ENCODE data around the gene AGTRAP.

Gene AGTRAP, protein sequence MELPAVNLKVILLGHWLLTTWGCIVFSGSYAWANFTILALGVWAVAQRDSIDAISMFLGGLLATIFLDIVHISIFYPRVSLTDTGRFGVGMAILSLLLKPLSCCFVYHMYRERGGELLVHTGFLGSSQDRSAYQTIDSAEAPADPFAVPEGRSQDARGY

DNA sequence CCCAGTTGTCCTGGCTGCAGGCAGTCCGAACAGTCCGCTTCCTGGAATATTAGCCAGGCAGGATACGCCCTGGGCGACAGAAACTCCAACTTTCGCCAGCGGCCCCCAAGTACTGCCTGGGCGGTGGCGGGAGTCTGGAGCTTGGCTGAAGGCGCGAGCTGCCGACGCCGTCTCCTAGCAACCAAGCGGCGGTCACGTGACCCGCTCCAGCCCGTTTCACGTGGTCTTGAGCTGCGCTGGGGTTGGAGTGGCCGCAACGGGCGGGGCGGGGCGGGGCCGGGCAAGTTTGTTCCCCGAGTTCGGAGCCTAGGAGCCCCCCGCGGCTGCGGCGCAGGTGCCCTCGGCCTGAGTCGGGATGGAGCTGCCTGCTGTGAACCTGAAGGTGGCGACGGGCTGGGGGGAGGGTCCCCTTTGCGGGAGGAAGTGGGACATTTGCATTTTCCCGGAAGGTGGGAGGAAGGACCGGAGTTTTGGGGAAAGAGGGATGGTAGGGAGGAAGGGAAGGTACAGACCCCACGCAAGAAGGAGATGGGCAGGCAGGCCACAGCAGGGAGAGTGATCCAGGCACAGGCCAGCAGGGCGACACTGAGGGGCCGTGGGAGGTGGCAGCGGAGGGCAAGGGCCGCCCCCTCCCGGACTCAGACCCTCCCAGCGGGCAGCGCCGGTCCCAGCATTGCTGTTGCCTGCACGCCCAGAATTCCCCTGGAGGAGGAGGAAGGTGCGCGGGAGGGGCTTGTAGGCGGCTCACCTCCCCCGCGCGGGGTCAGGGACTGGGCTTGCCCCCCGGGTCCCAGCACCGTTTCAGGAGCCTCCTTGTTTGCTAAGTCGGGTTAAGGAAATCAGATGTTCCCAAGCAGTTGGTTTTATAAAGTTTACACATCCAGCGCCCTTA, at the start of gene AGTRAP:
AGTRAP (plus strand) TSS at position 283 of the 892 bp plus-strand sequence; CDS start at position 356, 73 bp downstream.
- peak; percentile 50 to 98 (median 92) for DNase-seq

DNA sequence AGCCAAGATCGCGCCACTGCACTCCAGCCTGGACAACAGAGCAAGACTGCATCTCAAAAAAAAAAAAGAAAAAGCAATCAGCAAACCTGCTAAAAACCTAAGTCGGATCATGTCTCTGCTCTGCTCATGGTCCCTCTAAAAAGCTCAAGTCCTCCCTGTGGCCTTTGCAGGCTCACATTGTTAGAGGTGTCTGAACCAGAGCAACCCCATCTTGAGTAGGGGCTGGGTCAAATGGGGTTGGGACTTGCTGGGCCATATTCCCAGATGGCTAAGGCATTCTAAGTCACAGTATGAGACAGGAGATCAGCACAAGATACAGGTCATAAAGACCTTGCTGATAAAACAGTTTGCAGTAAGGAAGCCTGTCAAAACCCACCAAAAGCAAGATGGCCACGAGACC, 47.4 kb upstream of the AGTRAP start:
- no peak for DNase-seq

DNA sequence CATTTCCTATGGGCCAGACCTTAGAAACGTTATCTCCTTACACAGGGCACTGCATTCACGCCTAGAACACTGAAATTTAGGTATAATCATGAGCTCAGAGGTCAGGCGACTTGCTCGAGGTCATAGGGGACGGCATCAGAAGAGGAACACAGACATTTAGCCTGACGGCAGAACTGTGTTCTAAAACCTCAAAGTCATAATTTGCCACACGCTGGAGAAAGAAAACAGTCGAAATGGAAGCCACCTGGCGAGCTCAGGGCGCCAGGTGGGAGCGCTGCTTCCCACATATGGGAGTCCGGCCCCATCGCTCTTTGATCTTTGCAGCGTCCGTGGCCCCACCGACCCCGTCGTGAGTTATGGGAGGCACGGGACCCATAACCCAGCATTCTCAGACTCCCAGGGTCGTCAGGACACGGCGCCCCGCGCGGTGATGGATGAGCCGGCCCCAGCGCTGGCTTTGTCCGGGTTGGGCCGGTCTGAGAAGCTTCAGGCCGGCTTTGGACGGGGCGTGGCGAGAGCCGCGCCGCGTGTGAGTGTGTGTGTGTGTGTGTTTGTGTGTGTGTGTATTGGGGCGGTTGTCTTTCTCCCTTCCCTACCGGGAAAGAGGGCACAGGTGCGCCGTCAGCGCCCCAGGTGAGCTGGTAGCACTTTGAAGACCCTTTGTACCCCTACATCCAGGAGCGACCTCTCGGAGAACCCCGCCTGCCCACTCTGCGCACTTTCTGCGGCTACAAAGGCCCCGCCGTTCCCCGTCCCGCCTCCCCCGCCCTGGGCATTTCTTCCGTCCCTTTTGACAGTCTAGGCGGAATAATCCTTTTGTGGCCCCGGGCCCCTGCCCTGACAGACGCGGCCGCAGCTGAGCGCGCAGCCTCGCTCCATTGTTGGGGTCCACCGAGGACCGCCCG, 45.3 kb upstream of the AGTRAP start:
- peak in 1 of 51 donors; percentile 18 for DNase-seq

DNA sequence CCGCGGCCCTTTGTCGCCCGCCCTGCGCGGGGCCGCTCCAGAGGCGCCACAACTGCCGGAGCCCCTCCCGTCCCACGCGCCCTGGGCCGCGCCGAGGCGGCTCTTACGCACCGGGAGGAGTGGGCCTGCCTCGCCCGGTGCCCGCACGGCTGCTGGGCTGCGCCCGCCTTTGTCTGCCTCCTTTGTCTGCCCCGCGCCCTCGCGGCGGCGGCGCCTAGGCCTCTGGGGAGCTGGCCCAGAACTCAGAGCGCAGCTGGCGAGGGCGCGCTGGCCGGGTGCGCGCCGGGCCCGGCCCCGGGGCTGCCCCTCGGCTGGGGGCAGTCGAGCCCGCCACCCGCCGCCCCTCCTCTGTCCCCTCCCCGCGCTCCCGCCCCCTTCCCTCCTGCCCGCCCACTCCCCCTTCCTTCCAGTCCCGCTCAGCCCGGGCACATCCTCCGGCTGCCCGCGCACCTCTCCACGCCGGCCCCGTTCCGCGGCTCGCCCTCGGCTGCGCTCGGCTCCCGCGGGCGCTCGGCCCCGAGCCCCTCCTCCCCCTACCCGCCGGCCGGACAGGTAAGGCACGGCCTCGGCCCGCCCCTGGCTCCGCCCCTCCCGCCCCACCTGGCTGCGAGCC, 44.5 kb upstream of the AGTRAP start, which contains the start of gene DRAXIN:
DRAXIN (plus strand) TSS at position 409 of the 613 bp plus-strand sequence. CDS start 14,549 bp downstream, outside the sequence.
- DNase-seq: peak in 6 of 51 donors; percentile 8 to 30 (median 16)

DNA sequence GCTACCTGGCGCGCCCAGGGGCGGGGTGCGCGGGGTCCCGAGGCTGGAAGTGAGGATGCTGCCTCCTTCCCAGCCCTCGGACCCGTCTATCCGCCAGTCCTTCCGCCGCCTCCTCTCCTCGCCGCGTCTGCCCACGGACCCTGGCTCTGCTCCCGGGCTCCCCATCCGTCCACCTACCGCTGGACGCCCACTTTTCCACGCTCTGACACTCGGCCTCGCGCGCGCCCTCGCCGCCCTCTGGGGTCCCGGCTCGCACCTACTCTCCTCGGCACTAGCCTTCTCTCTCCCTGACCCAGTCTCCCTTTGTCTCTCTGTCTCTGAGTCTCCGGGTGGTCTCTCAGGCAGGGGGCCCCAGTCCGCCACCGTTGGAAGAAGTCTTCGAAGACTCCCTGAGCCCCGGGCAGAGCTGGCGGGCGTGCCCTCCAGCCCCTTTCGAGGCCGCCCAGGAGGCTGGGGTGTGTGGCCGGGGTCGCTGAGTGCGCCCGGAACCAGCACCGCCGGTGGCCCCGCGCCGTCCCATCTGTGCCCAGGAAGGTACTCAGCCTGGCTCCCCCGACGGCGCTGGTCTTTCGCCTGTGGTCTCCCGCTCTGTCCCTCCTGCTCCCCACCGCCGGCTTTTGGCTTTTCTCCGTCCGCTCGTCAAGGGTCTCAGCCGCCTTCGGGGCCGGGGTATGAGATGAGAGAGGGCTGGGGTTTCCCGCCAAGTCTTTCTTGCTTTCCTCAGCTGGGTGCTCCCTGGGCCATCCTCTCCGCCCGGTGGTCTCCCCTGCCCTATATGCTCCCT, 43.8 kb upstream of the AGTRAP start:
- no peak for DNase-seq

DNA sequence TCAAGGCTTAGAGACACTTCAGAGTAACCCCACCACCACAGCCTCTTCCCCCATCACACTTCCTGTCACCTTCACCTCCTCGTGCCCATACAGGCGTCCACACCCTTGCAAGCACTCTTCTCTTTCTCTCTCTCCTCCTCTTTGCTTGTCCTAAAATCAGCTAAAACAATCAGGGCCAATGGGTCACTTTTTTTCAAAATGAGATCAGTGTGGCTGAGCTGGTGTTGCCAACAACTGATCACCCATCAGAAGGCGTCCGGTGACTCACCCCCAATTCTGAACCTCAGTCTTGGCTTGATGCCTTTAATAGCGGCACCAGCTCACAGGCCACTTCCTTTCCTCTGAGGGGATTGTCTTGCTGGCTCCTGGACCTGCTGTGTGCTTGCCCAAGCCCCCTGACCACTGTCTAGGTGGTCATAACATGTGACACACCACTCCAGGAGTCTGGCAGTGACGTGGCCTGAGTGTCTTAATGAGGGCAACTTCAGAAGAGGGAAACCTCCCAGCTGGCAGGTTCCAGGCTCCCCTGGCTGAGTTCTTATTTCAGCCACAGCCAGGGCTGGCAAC, 42.8 kb upstream of the AGTRAP start:
- DNase-seq: peak in 8 of 51 donors; percentile 5 to 67 (median 40)

DNA sequence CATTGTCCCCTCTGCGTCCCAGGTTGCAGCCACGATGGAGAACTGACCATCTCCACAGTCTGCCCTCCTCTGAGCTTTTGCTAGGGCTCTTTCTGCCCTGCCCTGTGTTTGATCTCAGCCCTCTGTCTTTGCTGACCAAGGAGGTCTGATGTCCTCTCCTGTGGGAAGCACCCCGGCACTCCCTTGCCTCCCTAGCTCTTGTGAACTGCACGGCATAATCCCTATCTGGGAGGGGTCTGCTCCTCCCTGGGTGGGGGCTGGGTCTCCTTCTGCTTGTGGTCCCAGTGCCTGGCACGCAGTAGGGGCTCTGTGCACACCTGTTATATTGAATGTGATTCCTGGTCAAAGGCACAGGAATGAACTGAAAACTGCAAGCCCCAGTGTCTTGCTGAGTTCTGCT, 42.0 kb upstream of the AGTRAP start:
- DNase-seq: no peak

DNA sequence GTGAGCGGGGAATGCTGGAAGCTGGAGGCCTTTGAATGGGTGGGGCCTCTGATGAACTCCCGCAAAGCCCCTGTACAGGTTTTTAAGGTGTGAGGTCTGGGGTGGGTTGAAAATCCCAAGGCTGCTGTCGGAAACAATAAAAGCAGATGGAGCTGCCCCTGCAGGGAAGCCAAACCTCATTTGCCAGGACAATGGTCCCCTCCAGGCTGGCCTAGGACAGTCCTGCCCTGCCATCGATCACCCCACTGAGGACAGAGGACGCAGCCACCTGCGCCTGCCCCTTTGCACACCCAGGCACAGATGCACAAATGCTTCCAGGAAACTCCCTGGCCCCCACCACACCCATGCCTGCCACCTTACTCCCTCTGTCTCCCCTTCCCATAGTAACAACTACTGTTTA, 40.1 kb upstream of the AGTRAP start:
- no peak for DNase-seq

DNA sequence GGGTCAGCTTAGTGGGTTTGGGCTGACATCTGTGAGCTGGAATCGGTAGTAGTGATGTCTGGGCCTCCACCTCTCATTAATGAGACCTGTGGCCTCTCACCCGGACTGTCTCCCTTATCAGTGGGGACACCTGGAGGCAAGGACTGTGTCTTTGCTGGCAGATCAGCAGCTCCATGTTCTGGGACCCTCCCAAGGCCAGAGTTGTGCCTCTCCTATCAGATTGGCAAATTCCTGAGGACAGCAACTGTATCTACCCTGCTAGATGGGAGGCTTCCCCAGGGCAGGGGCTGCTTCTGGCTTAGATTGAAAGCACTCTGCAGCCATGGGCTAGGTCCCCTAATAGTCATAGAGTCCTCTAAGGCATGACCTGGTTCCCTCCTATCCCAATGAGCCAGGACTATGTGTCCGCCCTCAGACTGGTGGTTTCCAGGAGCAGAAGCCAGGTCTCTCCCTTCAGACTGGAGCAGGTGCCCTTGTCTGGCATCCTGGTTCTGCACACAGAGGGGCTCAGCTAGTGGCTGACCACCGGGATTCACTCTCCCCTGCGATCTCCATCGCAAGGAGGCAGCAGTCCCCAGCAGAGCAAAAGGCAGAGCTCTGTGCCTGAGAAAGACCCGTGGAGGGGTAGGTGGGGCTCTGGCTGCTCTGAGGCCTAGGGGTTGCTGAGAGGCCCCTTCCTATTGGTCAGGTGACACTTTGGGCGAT, 38.6 kb upstream of the AGTRAP start:
- no peak for DNase-seq

DNA sequence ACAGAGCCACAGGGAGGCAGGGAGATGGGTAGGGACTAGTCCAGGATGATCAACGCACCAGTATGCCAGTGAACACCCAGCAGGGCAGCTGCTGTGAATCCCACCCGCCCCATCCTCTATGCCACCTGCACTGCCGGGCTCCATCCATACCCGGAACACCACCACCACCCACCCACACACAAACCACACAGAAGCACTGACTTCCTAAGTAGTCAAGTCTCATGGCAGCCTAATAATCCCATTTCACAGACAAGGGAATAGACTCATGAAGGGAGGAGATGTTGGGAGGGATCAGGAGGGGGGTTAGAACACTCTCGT, 38.1 kb upstream of the AGTRAP start:
- DNase-seq: no peak

DNA sequence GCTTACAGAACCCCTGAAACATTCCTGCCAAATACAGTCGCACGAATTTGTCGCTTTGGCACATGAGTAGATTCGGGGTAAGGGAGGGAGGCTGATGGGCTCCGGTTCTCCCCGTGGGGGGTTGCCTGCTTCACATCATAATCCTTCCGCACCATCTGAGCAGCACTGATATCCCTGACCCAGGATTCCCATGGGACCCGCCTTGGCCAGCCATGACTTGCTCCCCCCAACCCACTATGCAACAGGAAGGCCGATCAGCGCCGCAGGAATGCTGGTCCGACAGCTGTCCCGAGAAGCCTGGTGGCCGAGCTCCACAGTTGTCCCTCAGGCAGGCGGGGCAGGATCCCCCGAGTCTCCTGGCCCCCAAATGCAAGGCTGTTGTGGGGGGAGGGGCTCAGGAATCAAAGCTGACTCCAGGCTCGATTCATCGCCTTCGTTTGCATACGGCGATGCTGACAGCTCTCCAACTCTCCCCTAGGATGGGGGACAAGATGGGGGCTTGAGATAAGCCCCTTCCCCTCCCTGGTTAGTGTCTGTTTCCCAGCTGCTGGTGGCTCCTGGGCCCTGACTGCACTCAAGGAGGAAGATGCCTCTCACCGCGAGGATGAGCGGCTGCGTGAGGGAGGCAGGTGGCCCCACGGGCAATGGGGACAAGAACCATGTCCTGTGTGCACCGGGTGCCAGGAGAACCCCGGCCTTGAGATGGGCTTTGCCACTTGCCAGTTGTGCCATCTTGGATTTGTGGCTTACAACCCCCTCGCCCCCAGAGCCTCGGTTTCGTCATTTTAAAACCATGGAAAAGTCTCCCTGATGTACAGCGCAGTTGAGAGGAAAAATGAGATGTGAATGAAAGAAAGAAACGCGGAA, 35.1 kb upstream of the AGTRAP start:
- peak in 2 of 51 donors; percentile 13 to 36 for DNase-seq

DNA sequence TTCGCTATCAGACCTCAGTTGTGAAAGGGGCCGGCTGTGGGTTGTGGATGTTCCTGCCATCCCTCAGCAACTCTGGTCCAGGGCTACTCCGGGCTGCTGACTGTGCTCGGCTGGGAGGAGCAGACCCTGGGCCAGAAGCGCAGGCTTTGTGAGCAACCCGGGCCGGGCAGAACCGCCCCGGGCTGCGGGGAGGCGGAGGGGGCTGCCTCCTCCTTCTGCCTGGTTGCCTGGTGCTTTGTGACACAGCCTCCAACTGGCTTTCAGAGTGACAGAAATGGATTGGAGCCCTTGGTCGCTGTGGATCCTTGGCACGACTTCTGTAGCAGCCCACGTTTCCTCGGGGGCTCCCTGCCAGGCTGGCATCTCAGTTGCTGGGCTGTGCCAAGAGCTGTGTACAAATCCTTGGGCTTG, 34.4 kb upstream of the AGTRAP start:
- DNase-seq: peak in 47 of 51 donors; percentile 22 to 89 (median 71)

DNA sequence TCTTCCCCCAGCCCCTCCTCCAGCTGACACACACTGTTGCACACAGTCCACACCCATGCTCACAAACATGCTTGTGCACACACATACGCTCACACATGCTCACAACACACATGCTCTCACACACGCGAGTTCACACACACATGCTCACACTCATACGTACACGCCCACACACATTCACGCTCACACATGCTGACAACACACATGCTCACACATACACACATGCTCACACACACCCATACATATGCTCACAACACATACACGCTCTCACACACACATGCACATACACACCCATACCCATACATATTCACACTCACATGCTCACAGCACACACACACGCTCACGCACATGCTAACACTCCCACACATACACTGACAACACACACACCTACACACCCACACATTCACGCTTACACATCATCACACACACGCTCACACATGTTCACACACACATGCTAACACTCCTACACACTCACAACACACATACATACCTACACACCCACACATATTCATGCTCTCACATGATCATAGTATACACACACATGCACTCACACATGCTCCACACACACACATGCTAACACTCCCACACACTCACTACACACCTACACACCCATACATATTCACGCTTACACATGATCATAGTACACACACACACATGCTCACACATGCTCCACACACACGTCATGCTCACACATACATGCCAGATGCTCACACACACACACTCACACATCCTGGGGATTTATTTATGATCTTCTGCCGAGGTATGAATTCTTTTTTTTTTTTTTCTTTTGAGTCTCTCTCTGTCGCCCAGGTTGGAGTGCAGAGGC, 33.7 kb upstream of the AGTRAP start:
- no peak for DNase-seq

DNA sequence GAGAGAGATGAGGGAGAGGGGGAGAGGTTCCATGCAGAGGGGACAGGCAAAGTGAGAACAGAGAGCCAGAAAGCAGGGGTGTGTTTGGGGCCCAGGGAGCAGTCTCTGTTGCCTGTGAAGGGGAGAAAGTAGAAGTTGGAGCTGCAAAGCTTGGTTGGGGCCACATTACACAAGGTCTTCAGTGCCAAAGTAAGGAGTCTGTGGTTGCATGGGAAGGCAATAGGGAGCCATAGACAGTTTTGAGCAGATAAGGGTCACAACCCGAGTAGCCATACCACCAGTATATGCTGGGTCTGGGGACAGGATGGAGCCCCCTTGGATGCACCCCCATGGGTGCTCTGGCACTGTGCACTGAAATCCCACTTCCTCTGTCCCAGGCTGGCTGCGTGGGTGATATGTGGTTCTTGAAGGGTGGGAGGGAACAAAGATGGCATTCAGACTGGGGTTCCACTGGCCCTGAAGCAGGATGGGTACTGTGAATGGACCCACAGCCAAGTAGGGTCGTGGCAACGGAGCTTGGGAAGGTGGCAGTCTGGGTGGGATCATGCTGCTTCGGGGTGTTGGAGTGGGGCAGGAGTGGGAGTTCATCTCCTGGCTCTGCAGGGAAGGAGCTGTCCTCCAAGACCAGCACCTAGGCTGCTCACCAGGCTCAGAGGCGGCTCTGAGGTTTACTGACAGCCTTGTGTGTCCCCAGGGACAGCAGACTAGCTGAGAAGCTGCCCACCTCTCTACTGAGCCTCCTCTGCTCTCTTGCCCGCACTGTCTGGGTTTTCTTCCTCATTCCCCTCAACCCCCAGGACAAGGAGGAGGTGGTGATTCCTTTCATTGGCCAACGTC, 32.4 kb upstream of the AGTRAP start:
- no peak for DNase-seq

DNA sequence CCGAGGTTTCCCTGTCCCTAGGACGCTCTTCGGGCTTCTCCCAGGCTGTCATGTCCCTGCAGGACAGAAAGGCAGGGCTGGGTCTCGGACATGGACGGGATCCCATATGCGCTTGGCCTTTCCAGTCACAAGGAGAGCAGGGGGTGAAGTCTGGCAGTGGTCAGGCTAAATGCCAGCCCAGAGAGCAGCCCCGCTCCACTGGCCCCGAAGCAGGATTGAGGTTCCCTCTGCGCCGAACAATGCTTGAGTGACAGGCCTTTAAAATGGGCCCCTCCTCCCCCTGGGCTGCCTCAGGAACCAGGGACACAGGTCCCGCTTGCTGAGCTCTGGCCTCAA, 31.8 kb upstream of the AGTRAP start:
- DNase-seq: peak in 1 of 51 donors; percentile 10

DNA sequence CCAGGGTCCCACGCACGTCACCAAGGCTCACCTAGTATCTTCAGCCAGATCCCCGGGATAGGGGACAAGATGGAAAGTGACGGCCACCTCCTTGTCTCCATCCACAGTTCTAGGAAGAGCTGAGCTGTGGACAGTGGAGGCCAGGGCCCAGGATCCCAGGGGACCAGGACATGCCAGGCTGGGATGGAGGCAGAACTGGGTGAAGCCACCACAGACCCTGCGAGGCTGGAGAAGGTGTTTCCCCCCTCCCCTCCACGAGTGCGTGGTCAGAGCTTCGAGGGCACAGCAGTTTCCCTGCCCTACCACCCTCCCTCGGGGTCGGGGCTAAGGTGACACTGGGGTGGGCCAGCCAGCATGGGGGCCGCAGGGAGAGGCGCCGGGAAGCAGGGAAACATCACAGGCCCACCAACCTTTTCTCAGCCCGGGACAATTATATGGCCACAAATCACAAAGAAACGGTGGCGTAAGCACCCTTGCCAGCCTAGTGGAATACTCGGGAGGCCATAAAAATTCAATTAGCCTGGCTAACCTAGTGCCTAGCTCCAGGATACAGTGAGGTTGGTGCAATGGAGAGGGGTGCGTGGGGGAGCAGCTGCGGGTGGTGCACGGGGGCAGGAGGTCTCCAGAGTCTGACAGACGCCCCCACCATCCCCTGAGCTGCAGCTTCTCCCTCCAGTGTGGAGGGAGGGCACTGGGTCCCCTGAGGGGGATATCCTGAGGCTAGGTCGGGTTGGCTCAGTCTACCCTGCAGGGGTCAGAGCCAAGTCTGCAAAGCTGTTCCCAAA, 31.1 kb upstream of the AGTRAP start:
- no peak for DNase-seq
